H4 (cell line): Measurements from ENCODE around the gene PLD5. TPM values are rescaled to one million over a fixed set of nuclear protein-coding genes. Genes with fewer than 3 reads are reported as not detected.
A peak's percentile ranks its signal among the peaks of the same experiment; 100 is the strongest.
"Not testable (repeated sequence)": the region's sequence is repeated elsewhere in the genome, so short reads cannot be mapped to it uniquely, and the experiment has no call there.

Source experiments
- DNase-seq: peaks from one replicate; pipeline ENCODE4 v3.0.0-alpha.2; 2015; ENCODE audit warnings: low spot score
- total RNA-seq: library from RNA; depleted of rRNA; stranded (reverse); fragments of >200 nt; shearing (Covaris generic); gene quantifications from 2 replicates; pipeline ENCODE4 v1.2.3, GENCODE V29; 2014

The PLD5 gene
- total RNA-seq, 1 experiment from 2014 or later: 0.02 TPM

DNA sequence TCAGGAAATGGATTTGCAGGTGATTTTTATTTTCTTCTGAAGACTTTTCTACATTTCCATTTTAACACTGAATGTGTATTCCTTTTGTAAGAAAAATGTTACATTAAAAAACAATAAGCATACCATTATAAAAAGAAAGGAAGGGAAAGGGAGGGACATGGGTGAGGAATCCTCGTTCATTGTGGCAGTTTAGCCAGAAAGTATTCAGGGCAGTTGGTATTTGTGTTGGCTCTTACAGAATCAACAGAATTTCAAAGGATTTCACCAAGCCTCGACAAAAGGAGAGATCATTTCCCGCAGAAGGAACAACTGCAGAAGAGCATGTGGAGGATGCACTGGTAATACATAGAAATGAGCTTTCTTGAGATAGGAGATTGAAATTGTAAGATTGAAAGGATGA lies 35.0 kb downstream of the PLD5 start:
- no peak for DNase-seq

DNA sequence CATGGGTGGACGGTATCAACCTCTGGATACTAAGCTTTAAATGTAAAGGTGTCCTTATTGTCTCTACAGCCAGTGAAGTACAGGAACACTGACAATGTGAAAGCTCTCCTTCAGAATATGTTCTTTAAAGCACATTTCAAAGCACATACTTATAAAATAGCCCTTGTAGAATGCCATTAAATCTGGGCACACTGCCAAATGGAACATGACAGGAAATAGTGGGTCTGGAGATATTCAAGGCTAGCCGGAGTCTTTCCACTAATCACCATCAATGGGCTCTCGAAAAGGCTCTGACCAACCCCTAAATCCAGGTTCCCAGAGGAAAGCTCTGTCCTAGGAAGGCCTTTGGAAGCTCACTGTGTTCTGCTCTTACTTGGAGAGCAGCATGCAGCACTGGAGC lies 46.6 kb downstream of the PLD5 start:
- DNase-seq: no peak

DNA sequence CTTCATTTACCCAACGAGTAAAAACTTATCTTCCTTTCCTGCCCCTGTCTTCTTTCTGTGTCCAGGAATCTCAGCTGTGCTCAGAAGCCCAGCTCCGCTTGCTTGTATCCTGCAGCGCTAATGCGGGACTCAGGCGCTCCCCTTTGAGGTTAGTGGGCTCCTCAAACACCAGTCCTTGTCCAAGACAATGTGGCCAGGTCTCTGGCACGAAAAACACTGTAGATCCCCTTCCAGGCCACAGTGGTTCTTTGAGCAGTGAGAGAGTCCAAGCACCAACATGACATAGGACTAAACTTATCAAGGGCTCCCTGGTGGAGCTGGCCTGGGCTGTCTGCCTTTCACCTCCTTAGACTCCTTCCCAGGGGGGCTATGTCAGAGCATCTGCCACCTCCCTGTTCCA lies 53.7 kb downstream of the PLD5 start:
- DNase-seq: no peak

DNA sequence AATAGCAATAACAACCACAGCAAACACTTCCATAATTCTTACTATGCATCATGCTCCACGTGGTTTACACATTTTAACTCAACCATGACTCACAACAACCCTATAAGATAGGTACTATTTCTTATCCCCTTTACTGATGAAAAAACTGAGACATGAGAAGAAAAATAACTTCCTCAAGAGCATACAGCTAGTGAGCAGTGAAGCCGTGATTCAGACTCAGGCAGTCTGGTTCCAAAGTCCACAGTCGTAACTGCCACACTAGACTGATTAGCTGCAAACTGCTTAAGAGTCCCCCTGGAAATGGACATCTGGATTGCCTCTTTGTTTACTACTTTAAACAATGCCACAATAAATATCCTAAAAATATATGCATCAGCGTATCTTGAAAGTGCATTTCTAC lies 55.7 kb downstream of the PLD5 start:
- DNase-seq: no peak

DNA sequence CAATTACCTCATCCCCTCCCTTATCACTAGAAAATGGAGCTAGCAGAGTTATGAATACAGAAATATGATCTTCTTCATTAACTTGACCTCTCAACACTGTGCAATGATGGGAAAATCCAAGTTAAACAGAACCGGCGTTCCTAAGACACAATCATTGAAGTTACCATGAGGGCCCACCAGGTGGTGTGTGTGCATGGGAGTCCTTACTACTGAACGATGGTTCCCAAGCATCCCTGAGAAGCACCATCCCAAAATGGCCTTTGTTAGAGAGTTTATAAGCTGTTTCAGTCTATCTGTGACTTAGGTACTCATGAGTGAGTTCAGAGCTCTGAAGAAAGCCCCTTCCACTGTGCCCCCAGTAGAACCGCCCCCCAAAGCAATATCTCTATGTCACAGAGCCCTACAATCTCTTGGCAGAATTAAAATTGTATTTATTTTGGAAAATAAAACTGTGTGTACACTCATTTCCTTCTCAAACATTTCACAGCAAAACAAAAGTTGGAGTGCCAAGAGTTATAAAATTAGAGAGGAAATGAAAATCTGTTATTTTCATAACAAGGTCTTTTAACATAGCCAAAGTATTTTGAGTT lies 56.8 kb downstream of the PLD5 start:
- peak; percentile 51 for DNase-seq

DNA sequence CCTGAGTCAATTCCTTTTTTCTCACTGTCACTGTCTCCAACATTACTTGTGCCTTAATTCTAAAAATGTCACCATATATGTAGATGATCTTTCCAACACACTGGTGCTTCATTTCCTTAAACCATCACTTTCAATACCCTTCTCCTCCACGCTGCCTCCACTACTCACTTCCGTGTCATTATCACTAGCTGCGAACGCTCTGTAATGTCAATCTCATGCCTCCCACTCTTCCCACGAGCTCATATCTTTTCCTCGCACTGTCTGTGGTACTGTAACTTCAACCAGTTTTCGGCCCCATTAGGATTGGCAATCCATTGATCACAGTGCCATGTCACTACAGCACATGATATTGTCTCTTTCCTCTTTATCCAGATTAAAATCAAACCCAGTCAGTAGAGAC lies 61.6 kb downstream of the PLD5 start:
- no peak for DNase-seq

DNA sequence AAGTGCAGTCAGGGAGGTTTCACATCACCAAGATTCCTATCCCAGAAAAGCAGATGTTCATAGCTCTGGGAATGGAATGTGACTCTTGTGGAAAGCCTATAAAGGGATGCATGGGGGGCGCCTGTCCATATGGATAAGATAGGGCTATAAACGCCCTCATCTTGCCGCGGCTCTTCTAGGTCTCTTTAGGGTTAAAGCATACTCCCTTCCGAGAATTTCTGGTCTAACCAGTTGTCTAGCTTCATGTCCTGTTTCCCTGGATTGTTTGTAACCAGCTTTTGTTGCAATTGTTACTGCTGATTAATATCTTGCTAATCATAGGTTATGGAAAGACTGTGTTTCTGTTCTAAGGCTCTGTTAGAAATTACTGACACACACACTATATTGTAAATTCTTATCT lies 64.8 kb downstream of the PLD5 start:
- not testable (repeated sequence) for DNase-seq

DNA sequence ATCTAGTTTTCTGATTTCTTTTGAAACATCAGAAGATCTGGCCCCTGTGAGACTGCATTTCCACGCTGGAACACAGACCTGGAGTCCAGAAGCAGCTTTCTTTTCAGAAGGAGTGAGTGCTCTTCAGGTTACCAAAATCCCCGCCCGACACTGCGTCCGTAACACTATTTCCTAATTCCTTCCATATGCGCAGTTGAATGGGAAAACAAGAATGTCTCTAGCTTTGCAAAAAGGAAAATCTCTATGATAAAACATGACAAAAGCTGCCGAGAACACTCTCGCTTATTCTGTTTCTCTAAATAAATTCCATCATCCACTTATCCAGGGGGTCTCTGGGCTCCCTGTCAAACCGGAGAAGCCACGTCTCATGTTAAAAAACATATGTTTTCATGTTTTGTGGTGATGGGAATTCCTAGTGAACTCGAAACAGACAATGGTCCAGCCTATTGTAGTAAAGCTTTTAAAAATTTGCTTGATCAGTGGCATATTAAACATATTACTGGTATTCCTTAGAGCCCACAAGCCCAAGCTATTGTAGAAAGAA lies 67.7 kb downstream of the PLD5 start:
- DNase-seq: no peak

DNA sequence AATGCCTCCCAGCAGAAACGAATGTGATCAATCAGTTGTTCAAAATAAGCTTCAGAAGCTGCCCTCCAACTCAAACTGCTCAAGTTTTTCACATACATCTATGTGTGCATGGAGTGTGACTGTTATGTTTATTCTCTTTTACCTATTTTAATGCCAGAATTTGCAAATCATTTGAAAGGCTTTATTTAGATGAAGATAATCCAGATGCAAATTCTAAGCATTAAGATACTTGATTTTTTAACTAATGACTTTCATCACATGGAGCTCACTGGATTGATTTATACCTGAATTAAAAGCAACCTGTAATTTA lies 69.5 kb downstream of the PLD5 start:
- DNase-seq: no peak

DNA sequence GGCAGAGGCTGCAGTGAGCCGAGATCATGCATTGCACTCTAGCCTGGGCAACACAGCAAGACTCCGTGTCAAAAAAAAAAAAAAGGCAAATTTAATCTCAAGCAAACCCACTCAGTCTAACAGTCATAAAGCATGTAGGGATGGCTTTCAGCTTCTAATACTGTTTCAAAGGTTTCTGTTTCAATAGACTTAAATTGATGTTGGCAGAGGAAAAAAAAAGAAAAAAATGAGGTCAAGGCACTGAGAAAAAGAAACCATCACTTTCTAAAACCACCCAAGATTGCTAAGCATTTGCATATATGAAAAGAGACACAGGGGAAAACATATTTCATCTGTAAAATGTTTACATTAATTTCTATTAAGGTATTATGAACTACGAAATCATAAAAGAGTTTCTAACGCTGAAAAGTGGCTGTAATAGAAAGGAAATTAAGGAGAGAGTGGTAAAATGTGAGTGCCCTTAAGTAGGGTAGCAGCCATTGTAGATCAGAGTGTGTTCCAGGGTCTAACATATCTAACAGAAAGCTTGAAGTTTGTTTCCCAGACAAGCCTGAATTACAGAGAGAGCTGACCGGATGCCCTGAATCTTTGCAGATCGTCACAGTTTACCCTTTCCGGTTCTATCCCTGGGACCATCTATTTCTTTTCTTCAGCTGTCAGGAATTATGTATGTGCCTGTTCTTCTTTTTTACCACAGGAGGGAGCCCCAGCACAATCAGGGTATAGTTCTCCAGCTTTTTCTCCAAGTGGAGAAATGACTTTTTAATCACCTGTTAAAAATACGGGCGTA lies 70.0 kb downstream of the PLD5 start:
- DNase-seq: peak; percentile 38

DNA sequence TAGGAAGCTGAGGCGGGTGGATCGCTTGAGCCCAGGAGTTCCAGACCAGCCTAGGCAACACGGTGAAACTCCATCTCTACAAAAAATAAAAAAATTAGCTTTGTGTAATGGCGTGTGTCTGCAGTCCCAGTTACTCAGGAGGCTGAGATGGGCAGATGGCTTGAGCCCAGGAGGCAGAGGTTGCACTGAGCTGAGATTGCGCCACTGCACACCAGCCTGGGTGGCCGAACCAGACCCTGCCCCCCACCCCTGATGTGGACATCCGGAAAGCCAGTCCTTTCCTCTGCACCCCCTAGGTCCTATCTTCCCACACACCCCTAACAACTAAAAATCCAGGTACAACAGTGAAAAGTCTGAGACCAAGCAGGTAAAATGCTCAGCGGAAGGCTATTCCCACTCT lies 71.9 kb downstream of the PLD5 start:
- no peak for DNase-seq

DNA sequence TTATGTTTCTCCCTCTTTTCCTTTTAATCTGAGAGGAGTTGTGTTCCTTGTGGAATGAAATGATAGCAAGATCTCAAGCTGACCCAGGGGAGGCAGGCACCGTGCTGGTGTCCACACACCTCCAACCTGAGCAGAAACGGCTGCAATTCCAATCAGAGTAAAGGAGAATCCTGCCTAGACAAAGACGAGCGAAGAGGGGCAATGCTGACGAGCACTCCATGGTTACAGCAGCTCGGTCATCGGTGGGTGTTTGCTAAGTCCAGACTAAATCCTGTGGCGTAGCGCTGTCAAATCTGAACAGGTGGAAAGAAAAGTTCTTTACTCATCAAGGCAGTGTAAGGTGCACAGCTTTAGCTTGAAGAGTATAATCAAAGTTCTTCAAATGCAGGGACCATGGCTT lies 74.8 kb downstream of the PLD5 start:
- DNase-seq: no peak

DNA sequence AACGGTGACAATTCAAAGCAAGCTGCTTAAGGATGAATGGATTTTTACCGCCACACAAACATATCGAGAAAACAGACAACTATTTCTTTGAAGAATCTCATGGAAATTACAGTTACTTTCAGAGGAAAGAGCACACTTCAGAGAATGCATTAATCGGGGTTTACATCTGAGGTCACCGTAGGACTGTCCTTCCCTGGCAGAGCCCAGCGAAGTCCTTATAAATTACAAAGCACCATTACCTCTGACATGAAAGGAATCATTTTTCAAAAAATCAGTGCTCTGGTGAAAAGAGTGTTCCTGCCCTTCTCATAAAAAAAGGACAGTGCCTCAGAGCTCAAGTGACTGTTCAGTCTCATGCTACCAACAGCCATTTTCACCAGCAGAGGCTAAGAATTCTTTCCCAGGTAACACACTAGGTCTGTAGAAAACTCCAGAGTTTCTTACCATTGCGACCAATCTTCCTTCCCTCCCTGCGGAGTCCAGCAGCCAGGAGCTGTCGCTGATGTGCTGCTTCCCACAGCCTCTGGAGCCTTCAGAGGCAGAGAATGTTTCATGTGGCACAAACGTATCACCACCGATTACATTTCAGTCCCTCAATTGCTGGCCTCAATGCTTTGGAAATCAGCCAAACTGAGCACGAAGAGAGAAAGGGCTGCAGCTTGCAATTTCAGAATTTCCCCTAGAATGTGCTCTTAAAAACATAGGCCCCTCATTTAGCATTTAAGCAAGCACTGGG lies 75.4 kb downstream of the PLD5 start:
- no peak for DNase-seq

DNA sequence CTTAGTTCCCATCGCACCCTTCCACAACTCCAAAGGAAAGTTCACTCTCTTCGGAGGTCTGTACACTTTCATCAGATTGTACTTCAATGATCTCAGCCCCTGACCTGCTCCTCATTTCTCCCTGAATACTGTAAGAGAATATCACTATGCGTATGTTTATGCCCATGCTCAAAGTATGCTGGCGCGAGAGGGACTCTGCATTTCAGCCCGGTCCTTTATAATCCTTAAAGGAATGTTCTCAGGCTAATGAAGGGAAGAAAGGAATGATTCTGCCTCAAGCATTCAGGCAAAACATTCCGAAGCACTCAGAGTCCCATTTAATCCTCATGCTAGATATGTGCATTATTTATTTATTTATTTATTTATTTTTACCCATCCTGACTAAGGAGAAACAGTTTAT lies 76.8 kb downstream of the PLD5 start:
- DNase-seq: no peak

DNA sequence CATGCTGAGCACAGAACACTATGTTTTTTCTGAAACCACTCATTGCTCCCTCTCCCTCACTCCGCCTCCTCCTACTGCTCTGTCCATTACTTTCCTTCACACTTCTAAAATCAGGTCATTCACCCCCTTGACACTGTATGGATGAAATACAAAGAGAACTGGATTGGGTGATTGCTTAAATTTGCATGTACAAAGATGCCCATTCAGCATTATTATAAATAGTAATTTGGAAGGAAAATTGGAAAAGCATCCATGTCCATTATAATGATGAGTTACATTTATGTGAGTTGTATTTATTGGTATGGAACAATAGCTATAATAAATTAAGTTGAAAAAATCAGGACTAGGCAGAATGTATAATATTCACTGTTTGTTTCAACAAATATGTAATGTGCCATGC lies 83.7 kb downstream of the PLD5 start:
- DNase-seq: no peak

DNA sequence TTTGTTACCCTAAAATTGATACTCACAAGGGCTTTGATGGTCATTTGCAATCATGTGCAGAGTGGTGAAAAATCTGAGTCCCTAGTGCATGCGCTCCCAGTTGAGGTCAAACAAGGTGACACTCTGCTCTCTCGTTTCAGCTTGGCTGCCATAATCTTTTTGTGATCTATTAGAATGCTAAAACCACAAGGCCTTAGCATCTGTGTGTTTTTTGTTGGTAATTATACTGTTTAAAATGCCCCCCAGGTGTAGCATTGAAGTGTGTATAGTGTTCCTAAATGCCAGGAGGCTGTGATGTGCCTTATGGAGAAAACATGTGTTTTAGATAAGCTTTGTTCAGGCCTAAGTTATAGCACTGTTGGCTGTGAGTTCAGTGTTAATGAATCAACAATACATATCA lies 89.3 kb downstream of the PLD5 start:
- DNase-seq: no peak

DNA sequence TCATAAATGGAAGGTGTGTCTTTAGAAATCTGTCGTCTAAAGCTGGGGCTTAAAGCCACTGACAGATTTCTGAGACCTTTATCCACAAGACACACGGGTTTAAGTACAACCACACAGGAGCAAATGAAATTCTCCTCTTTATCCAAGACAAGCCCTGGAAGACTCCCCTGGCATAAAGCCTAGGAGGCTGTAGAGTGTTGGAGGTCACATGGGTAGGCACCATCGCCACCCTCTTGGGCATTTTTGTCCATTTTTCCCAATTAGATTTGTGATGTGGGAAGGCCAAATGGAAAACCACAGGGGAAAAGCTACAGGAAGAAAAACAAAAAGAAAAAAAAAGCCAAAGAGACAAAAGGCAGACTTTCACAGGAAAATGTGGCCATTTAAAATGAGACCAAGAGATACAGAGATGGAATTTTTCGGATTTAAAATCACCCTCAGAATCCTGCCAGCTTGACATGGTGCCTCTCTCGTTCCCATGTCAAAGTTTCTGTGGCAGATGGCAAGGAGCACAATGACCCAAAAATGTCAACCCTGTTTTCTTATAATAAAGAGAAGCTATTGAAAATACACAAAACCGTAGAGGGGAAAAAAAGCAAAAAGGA lies 91.9 kb downstream of the PLD5 start:
- DNase-seq: no peak

DNA sequence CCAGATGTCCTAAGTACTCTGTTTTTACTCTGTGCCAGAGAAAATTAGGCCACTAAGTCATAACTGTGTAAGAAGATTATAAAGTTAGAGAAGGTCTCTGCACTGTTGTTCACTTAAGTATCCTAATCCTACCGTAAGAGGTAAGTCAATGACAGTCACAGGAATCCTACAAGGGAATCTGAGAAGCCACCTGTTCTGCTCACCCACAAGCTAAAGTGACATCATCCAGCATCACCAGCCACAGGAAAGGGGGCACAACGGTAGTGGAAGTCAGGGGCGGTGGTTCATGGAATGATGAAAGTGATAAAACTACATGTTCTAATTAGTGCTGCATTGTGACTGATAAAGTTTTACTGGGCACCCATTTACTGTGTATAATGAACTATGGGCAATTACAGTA lies 92.7 kb downstream of the PLD5 start:
- no peak for DNase-seq

DNA sequence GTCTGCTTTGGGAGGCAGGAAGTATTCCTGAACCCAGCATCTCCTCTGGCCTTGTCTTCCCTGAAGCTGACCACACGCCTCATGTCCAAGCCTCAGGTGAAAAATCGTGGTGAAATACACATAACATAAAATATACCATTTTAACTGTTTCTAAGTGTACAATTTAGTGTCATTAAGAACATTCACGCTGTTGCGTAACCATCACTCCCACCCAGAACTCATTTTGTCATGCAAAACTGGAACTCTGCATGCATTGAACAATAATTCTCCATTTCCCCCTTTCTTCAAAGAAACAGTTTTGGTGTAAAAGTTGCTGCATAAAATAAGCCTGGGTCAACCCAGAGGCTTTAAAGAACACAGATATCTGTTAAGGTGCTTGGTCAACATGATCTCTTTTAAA lies 93.5 kb downstream of the PLD5 start:
- no peak for DNase-seq

DNA sequence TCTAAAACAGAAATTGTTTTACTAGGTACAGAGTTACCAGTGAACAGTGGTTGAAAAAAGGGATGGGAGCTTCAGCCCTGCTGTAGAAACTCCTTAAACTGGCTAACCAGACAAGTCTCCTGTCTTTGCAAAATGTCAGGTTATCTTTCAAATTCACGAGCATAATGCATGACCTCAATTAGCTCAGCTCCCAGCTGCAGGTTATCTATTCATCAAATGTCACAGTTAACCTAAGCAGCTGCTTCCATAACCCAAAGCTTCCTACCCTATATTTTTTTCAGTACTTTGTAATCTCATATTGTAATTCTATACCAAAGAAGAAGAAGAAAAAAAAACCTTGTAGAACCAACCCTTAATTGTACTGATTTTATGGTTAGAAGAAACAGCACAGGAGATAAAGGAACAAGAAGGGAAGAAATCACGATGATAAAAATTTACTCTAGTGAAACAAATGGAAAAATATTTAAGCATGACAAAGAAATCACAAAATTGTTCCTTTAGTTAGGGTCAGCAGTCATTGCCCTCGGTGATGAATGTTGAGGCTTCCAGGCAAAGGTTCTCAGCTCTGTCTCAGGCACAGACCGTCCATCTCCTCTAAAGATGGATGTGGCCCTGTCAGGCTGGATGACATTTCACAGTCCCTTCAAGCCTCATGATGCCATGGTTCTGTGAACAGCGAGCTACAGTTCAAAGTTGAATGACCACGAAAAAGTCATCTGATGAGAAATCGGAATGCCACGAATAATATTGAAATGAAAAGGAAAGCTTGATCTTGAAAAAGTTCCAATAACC lies 95.9 kb downstream of the PLD5 start:
- no peak for DNase-seq

DNA sequence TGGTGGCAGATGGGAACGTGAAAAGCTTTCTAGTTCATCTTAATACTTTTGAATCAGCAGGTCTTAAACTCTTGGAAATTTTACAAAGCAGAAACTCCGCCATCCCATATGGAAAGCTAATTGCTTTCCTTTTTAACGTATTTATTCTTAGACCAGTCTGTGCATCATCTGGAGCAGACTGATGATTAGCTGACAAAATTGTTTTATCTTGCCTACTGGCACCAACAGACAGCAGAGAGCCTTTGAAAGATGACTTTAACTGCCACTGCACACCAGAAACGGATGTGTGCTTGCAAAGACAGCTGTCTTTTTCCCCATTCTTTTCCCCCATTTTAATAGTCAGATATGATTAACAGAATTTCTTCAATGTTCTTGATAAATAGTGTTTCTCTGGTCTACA lies 97.0 kb downstream of the PLD5 start:
- DNase-seq: no peak
